LNCAP (cell line): ENCODE measurements around the gene EDAR.

Experiments used
- CTCF ChIP-seq: fragments of 450-650 bp; IDR thresholded peaks from 2 replicates; pipeline ENCODE4 v1.5.1; 2017; ENCODE audit warnings: mild to moderate bottlenecking

The EDAR gene

GRCh38 chr2:108924580-108925251 lies 64.3 kb downstream of the EDAR start:
- TF ChIP-seq CTCF: no peak

GRCh38 chr2:108923736-108924579 lies 65.1 kb downstream of the EDAR start:
- no peak for TF ChIP-seq CTCF

GRCh38 chr2:108923019-108923700 lies 65.9 kb downstream of the EDAR start:
- TF ChIP-seq CTCF: no peak

- TF ChIP-seq CTCF: no peak
These were observed 66.7 kb downstream of the EDAR start for GRCh38 chr2:108922141-108922915.

GRCh38 chr2:108921096-108922030 lies 67.7 kb downstream of the EDAR start:
- TF ChIP-seq CTCF: no peak

- no peak for TF ChIP-seq CTCF
These were observed 68.3 kb downstream of the EDAR start for GRCh38 chr2:108920686-108921085.
